ENCODE measurements around the gene SLC25A1.

SLC25A1 gene

DNA sequence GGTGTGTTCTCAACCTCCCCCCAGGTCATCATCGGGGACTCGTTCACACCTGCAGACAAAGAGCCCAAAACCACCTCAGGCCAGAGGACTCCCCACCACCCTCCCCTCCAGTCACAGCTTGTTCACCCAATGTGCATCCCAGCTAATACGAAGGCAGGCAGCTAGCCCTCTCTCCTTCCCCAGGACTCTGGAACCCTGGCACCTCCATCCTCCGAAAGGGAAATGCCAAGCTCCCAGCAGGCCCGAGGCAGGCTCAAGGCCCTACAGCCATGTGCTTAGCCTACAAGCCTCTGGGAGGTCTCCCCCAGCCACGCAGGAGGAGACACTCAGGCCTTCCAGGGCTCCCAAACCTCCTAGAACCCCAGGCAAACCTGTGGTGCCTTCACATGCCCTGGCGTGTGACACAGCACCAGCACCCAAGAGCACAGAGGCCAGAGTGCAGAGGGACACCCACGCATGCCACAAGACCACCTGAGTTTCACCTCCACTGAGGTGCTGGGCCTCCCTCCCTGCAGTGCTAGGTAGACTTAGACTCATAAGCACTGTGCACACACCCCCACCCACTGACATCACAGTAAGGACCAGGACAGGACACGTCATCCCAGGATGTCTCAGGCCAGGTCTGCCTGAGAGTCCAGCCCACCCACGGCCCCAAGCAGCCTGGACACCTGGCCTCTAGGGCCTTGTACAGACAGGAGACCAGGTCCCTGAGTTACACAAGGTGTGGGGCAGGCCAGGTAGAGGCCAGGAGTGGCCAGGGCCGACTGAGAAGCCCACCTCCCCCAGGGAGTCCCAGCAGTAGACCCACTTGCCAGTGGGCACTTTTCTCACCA is 40.9 kb downstream of the SLC25A1 start:
- no peak for DNase-seq (ENCODE audit: low spot score)

DNA sequence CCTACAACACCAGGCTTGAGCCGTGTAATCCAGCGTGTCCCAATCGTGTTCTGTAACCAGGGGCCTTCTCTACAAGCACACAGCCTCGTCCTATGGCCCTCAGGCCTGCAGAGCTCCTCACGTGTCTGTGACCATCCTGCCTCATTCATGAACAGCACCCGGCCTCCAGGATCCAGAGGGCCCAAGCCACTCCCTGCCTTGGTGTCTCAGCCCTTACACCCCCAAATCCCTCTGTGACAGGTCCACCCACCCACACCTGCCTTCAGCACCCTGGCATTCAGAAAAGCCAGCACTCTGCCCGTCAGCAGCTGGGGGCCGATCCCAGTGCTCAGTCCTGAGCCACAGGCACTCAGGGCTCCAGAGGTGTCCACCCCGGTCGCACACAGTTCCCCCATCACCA is 41.6 kb downstream of the SLC25A1 start:
- DNase-seq (ENCODE audit: low spot score): no peak

DNA sequence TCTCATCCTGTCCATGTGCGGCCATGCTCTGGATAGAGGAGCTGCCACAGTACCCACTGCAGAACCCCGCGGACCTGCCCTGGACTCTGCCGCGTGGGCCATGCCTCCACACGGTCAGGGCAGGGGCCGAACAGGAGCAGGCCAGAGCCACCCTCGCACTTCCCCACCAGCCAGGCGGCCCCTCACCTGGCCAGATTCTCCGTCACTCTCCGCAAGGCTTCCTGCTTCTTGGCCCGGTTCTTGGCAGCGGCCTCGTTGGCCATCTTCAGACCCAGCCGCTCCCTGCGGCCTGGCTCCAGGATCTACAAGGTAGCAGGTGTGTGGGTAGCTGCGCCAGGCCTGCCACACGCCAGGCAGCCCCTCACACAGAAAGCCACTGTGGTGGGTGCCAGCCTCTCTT is 43.7 kb downstream of the SLC25A1 start:
- DNase-seq (ENCODE audit: low spot score): no peak

DNA sequence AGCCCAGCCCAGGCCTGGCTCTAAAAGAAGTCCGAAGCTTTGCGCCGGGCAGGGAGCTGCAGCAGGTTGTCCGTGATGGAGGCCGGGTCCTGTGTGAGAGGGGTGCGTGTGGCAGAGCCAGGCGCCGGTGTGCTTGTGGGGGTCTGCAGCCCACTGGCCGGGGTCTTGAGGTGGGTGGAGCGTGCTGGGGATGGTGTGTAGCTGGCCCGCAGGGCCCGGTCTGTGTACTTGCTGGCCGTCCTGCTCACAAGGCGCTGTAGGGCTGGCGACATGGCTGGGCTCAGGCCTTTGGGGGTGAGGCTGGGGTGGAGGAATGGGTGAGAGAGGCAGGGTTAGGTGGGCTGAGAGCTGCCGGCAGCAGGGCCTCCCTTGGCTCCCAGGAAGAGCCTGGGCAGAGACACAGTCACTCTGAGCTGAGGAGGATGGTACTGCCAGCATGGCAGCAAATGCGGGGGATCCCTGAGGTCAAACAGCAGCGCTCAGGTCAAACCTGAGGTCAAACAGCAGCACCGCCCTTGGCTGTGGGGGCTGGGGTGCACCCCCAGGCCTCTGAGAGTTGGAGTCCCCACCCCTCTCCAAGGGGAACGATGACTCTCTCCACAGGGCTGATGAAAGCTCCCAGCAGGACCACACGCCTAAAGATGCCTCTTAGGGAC is 44.2 kb downstream of the SLC25A1 start:
- no peak for DNase-seq (ENCODE audit: low spot score)

DNA sequence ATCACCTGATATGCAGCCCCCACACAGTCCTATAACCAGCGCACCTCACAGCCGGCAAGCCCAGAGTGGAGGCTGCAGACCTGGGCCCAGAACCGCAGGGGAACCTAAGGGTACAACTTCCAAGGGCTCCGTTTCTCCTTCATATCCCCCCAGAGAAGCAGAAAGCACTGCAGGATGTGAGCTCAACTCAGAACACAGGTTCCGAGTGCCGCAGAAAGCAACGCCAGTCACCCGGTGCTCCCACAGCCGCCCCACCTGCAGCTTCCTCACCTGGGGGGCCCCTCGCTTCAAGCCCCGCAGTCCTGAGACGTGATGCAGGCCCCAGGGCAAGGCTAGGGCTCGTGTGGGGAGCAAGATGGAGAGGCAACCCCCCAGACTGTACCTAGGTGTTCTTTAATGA is 45.0 kb downstream of the SLC25A1 start:
- no peak for DNase-seq (ENCODE audit: low spot score)

DNA sequence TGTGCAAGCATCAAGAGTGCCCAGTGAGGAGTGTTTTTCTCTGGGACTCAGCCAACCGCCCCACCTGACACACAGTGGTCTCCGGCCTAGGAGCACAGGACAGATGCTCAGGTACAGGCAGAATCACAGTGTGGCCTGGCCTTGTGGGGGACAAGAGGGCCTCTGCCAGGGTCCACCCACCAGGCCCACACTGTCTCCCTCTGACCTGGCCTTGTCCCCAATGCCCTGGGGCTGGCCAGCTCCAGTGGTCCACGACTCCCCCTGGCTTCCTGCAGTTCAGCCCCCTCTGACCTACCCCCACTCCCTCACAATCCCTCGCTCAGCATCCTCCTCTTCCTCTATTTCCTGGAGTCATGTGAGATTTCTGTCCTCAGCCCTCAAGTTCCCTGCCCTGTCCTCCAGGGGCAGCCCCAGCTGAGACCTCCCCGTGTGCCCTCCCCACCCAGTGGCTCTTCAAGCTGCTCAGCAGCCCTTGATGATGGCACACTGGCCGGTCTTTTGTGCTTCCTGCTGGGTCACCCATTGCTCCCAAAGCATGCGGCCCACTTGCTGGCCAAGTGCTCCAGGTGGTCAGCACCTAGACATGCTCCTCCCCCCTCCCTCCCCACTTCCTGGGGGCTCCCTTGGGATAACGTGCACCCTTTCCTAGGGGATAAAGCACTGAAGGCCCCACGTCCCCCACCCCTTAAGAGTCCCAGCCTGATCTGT is 45.7 kb downstream of the SLC25A1 start:
- no peak for DNase-seq (ENCODE audit: low spot score)

DNA sequence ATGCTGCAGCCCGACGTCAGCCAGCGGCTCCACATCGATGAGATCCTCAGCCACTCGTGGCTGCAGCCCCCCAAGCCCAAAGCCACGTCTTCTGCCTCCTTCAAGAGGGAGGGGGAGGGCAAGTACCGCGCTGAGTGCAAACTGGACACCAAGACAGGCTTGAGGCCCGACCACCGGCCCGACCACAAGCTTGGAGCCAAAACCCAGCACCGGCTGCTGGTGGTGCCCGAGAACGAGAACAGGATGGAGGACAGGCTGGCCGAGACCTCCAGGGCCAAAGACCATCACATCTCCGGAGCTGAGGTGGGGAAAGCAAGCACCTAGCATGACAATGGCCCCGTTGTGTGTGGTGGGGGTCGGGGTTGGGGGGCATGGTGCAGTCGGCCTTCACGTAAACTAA is 46.4 kb downstream of the SLC25A1 start:
- DNase-seq (ENCODE audit: low spot score): no peak

DNA sequence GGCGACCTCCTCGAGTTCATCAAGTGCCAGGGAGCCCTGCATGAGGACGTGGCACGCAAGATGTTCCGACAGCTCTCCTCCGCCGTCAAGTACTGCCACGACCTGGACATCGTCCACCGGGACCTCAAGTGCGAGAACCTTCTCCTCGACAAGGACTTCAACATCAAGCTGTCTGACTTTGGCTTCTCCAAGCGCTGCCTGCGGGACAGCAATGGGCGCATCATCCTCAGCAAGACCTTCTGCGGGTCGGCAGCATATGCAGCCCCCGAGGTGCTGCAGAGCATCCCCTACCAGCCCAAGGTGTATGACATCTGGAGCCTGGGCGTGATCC is 46.9 kb downstream of the SLC25A1 start:
- DNase-seq (ENCODE audit: low spot score): no peak

DNA sequence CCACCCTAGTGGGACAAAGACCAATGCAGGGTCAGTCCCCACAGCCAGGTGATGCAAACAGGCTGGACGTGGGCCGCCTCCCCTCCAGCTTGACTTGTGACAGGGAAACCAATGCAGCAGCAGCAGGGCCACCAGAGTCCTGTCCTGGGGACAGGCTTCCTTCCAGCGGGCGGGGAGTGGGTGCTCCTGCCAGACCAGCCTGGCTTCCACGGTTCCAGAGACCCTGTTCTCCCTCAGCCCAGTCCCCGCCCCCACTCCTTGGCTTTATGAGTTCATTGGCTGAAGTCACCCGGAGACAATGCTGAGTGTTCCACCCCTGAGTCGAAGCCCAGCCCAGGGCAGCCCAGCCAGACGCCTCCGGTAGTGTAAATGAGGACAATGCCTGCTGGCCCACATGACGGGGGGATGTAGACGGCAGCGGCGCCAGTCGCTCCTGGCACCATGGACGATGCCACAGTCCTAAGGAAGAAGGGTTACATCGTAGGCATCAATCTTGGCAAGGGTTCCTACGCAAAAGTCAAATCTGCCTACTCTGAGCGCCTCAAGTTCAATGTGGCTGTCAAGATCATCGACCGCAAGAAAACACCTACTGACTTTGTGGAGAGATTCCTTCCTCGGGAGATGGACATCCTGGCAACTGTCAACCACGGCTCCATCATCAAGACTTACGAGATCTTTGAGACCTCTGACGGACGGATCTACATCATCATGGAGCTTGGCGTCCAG is 47.4 kb downstream of the SLC25A1 start, which contains the start of gene TSSK2:
TSSK2 (plus strand) TSS at position 350 of the 726 bp plus-strand sequence; CDS start at position 442, 92 bp downstream.
- no peak for DNase-seq (ENCODE audit: low spot score)

DNA sequence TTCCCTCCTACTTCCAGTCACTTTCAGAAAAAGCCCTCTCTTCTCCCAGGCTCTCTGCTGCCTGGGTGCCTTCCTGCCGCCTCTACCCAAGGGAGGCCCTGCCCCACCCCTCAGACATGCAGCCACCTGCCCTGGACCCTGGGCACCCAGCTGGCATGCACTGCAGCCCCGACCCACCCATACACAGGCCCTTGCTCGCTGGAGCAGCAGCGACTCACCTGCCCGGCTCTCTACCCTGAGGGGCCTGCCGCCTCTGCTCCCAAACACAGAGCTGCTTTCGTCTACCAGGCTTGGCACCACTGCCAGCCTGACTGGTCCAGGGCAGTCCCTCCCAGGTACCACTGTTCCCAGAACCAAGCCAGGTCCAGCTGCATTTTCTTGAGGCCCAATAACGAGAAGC is 48.7 kb downstream of the SLC25A1 start:
- DNase-seq (ENCODE audit: low spot score): no peak

DNA sequence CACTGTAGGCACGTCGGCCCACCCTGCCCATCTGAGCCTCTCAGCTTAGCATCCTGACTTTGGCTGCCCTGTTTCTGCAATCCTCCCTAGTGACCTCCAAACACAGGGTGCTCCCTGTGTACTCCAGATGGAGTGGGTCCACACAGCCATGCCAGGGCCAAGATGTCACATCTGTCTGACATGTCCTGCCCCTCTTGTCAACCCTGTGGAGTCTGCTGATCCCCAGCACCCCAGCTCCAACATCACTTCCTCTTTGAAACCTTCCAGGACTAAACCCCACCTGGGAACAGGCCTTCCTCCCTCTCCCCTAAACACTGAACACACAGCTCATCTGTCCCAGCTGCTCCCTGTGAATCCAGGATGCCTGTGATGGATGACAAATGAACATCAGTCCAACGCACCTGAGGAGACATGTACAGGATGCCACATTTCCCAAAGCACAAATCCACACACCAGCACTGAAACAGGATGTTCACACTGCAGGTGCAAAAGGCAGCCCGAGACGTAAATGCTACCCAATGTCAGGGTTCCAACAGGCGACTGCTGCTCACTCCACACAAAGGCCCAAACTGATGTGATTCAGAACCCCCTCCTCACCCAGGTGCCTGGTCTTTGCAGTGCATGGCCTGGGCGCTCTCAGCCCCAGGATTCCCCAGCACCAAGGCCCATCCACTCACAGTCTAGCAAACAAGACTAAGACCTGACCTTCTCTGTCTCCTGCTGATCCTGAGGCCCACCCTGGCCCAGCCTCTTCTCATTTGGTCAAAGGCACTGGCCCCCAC is 49.4 kb downstream of the SLC25A1 start:
- no peak for DNase-seq (ENCODE audit: low spot score)

DNA sequence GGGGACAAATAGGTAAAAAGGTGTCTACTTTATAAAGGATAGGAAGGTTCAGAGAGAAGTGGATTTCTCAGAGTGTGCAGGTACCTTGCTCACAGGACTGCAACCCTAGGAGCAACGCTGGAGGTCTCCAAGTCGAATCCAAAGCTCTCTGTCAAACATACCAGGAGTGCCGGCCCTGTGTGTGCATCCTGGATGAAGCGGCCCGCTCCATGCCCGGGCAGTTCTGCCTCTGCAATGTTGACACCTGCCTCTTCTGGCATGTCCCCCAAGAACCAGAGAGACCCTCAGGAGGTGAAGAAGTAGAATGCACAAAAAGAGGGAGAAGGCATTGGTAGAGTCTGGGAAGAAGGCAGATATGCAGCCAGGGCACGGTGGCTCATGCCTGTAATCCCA is 50.5 kb downstream of the SLC25A1 start:
- no peak for DNase-seq (ENCODE audit: low spot score)

DNA sequence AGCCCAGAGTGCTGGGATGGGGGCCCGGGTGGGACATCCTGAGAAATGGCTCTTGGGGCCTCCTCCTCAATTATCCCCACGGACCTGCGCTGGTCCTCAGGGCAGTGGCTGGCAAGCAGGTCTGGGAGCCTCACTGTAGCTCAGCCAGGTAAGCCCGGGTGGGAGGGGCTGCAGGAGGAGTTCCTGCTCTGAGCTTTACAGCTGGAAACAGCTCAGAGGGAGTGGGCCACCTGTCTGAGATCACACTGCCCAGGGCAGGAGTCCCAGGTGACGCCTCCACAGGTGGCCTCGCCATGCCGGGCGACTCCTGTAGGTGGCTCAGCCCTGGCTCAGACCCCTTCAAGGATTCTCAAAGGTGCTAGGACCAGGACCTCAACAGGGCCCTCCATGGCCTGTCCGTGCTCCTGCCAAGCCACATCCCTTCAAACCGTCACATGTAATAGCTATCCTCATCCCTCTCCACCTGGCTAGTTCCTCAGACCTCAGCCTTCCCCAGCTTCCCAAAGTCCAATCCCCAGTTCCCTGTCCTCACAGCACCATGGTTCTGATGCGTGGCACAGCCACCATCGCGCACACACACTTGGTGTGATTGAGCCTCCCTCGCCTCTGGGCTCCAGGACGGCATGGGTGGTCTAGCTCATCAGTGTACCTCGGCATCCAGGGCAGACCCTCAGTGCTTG is 51.1 kb downstream of the SLC25A1 start:
- DNase-seq (ENCODE audit: low spot score): no peak

DNA sequence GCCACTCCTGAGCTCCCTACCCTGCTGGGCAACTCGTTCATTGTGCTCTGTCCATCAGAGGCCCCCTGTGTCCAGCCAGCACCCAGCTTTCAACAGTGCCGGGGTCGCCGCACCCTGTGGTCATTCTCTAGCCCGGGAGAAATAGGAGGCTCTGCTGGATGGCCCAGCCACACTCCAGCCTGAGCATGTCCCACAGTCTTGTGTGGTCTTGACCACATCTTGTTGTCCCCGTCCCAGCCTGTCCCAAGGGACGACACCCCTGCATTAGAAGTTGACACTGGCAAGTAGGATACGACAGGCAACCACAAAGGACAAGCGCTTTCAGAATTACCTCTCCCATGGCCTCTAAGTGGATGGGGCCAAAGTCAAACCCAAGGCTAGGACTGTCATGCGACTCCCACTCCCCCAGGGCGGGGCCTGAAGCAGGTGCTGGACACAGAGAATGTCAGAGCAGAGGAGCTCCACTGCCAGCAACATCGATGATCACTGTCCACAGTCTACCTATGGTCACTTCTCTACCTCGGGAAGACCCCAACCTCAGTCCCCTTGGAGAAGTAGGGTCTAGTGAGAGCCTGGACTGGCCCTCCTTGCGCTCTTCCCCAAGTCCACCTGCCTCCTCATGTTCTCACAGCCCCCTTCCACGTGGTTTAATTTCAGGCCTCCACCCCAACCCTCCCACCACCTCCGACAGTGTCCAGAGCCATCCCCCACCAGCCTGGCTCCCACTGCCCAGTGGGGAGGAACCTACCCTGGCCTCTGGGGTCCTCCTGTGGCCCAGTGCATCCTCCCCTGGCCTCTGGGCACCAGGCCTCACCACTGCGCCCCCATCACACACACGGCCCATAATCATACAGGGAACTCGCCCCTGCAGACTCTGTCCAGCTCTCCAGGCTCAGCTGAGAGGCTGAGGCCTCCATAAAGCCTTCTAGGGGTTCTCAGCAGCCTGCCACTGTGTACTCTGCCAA is 51.9 kb downstream of the SLC25A1 start:
- DNase-seq (ENCODE audit: low spot score): no peak
